ENCODE data around the gene OVCA2.
A peak's percentile ranks its signal among the peaks of the same experiment; 100 is the strongest.

OVCA2 gene

GRCh38 chr17:2041561-2042389, at the start of gene OVCA2:
Gene OVCA2 (plus strand): TSS chr17:2042022. CDS start chr17:2042048, 26 bp downstream.
- Mint-ChIP-seq H3K4me3 (peak within 1 kb of the TSS; percentile 86), H3K9me3 (no peaks in the 10 kb centered on the region), H3K4me1 (ENCODE audit: low read depth) (peaks cover 19% of the 10 kb centered on the region), H3K27ac (peak within 1 kb of the TSS; percentile 93), H3K36me3 (ENCODE audit: low read depth) (peaks cover 72% of the 10 kb centered on the region), H3K27me3 (no peaks in the 10 kb centered on the region)
- intact Hi-C loops (cut with micrococcal nuclease): no loop called here

- Mint-ChIP-seq H3K27ac (no peak overlapping the region), H3K27me3 (peaks cover 56% of the 10 kb centered on the region), H3K4me3 (no peak overlapping the region), H3K4me1 (ENCODE audit: low read depth) (no peaks in the 10 kb centered on the region), H3K9me3 (no peaks in the 10 kb centered on the region), H3K36me3 (ENCODE audit: low read depth) (no peaks in the 10 kb centered on the region)
- intact Hi-C loops (cut with micrococcal nuclease): no loop called here
Observed at GRCh38 chr17:1992541-1992940, 49.3 kb upstream of the OVCA2 start.

DNA sequence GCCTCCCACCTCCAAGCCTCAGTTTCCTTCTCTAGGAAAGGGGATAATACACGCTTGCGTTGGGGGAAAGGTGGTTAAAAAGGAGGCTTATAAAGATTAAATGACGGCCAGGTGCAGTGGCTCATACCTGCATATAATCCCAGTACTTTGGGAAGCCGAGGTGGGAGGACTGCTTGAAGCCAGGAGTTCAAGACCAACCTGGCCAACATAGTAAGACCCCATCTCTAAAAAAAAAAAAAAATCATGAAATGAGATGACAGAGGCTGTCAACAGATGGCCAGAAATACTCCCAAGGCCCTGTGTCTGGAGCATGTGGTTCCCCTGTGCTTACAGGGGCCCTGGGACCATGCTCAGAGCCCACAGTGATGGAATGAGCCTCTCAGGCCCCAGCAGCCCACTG, 47.1 kb upstream of the OVCA2 start:
- peaks cover 6% of the 10 kb centered on the region for H3K4me1 Mint-ChIP-seq (ENCODE audit: low read depth)
- peaks cover 59% of the 10 kb centered on the region for H3K27me3 Mint-ChIP-seq
- intact Hi-C loops (cut with micrococcal nuclease): no loop called here
- no peak overlapping the region for H3K4me3 Mint-ChIP-seq
- no peaks in the 10 kb centered on the region for H3K36me3 Mint-ChIP-seq (ENCODE audit: low read depth)
- H3K27ac Mint-ChIP-seq: no peak overlapping the region
- no peaks in the 10 kb centered on the region for H3K9me3 Mint-ChIP-seq

GRCh38 chr17:1995321-1995892, 46.4 kb upstream of the OVCA2 start:
- Mint-ChIP-seq H3K27ac (no peak overlapping the region), H3K27me3 (peaks cover 65% of the 10 kb centered on the region), H3K36me3 (ENCODE audit: low read depth) (no peaks in the 10 kb centered on the region), H3K9me3 (no peaks in the 10 kb centered on the region), H3K4me3 (no peak overlapping the region), H3K4me1 (ENCODE audit: low read depth) (peaks cover 10% of the 10 kb centered on the region)
- intact Hi-C loops (cut with micrococcal nuclease): no loop called here

- Mint-ChIP-seq H3K4me1 (ENCODE audit: low read depth) (peaks cover 10% of the 10 kb centered on the region), H3K27ac (no peak overlapping the region), H3K9me3 (no peaks in the 10 kb centered on the region), H3K27me3 (peaks cover 71% of the 10 kb centered on the region), H3K36me3 (ENCODE audit: low read depth) (no peaks in the 10 kb centered on the region), H3K4me3 (no peak overlapping the region)
- intact Hi-C loops (cut with micrococcal nuclease): no loop called here
Observed at GRCh38 chr17:1995907-1996799, 45.7 kb upstream of the OVCA2 start.

DNA sequence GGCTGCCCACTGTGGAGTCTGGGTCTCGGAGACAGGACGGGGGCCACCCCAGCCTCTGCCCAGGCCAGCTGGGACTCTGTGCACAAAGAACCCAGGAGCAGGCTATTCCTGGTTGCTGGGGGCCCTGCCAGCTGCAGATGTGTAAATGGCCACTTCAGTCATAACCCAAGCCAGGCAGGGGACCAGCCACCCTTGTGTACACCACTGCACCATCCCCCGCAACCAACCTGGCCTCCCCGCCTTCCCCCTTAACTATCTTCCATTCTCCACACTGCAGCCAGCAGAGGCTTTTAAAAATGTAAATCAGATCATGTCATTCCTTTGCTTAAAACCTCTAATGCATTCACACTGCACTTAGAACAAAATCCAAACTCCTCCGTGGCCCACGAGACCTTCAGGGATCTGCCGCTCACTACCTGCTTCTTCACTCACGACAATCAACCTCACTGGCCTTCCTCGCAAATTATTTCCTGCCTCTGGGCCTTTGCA, 45.0 kb upstream of the OVCA2 start:
- Mint-ChIP-seq H3K4me1 (ENCODE audit: low read depth) (peaks cover 10% of the 10 kb centered on the region), H3K27me3 (peaks cover 69% of the 10 kb centered on the region), H3K27ac (no peak overlapping the region), H3K4me3 (no peak overlapping the region), H3K9me3 (no peaks in the 10 kb centered on the region), H3K36me3 (ENCODE audit: low read depth) (no peaks in the 10 kb centered on the region)
- intact Hi-C loops (cut with micrococcal nuclease): no loop called here

GRCh38 chr17:1997289-1997926, 44.4 kb upstream of the OVCA2 start:
- intact Hi-C loops (cut with micrococcal nuclease): no loop called here
- Mint-ChIP-seq H3K27me3 (peaks cover 67% of the 10 kb centered on the region), H3K4me1 (ENCODE audit: low read depth) (peaks cover 10% of the 10 kb centered on the region), H3K27ac (no peak overlapping the region), H3K36me3 (ENCODE audit: low read depth) (no peaks in the 10 kb centered on the region), H3K4me3 (no peak overlapping the region), H3K9me3 (no peaks in the 10 kb centered on the region)

- Mint-ChIP-seq H3K4me3 (no peak overlapping the region), H3K27me3 (peaks cover 72% of the 10 kb centered on the region), H3K27ac (no peak overlapping the region), H3K4me1 (ENCODE audit: low read depth) (peaks cover 10% of the 10 kb centered on the region), H3K9me3 (no peaks in the 10 kb centered on the region), H3K36me3 (ENCODE audit: low read depth) (no peaks in the 10 kb centered on the region)
- intact Hi-C loops (cut with micrococcal nuclease): no loop called here
Observed at GRCh38 chr17:1997927-1998742, 43.7 kb upstream of the OVCA2 start.

DNA sequence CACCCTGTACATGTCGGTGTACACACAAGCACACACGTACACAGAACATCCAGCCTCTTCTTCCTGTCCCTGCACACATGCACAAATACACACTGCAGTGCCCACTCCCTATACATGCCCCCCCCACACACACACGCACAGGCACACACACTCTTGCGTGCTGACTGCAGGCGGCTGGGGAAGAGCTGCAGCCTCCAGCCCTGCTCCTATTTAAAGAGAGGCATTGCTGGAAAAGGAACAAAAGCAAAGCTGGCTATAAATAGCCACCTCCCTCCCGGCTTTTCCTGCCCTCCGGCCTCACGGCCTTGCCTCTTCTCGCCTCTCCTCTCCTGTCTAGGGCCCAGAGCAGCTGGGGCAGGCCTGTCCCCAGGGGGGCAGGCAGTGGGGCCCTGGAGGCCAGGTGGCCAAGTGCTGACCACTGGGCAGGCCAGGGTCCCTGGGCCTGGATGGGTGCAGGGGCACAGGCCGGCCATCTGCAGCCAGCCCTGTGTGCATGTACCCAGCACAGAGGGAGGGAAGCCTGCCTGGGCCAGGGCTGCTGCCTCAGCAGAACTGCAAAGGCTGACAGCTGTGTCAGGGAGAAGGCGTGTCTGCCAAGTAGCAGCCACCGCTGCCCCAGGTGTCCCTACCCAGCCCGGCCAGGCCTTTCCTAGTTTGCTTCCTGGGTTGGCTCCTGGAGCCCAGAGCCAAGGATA, 42.1 kb upstream of the OVCA2 start:
- no peak overlapping the region for H3K4me3 Mint-ChIP-seq
- H3K9me3 Mint-ChIP-seq: no peaks in the 10 kb centered on the region
- H3K36me3 Mint-ChIP-seq (ENCODE audit: low read depth): no peaks in the 10 kb centered on the region
- peaks cover 10% of the 10 kb centered on the region for H3K4me1 Mint-ChIP-seq (ENCODE audit: low read depth)
- H3K27me3 Mint-ChIP-seq: peaks cover 69% of the 10 kb centered on the region
- H3K27ac Mint-ChIP-seq: no peak overlapping the region
- intact Hi-C loops (cut with micrococcal nuclease): no loop called here

DNA sequence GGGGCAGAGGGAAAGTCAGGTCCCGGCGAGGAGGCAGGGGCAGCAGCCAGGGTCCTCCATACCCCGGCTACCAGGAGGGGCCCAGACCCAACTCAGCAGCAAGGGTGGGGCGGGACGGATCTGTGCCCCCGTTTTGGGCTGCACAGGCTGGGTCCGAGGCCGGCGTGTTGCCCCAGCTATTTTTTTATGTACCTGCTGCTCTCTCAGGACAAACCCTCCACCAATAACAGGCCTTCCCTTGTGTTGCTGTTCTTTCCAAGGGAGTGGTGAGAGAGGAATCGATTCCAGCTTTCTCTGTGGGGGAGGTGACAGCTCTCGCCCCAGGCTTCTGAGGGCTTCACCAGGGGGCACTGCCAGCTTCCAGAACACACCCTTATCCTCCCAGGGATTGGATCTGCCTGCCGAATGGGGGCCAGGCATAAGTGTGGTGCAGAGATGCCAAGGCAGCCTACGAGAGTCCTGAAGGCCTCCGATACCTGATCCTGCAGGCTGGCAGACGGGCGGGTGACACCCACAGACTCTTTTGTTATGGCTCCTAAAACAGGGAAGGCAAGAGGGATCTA, 39.0 kb upstream of the OVCA2 start:
- H3K4me3 Mint-ChIP-seq: no peak overlapping the region
- peak overlapping the region; percentile 31 for H3K27ac Mint-ChIP-seq
- intact Hi-C loops (cut with micrococcal nuclease): no loop called here
- peaks cover 10% of the 10 kb centered on the region for H3K4me1 Mint-ChIP-seq (ENCODE audit: low read depth)
- H3K36me3 Mint-ChIP-seq (ENCODE audit: low read depth): no peaks in the 10 kb centered on the region
- H3K27me3 Mint-ChIP-seq: peaks cover 43% of the 10 kb centered on the region
- H3K9me3 Mint-ChIP-seq: no peaks in the 10 kb centered on the region

DNA sequence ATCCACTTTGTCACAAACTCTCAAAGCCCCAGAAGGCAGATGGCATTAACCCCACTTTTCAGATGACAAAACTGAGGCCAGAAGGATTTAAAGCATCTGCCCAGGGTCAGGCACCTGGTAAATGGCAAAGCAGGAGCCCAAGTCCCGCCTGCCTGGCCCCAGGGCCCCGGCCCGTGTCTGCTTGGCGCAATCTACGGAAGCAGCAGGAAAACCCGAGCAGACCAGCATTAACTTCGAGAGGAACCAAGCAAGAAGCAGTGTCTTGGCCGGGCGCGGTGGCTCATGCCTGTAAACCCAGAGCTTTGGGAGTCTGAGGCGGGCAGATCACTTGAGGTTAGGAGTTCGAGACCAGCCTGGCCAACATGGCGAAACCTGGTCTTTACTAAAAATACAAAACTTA, 38.3 kb upstream of the OVCA2 start:
- intact Hi-C loops (cut with micrococcal nuclease): no loop called here
- H3K4me3 Mint-ChIP-seq: no peak overlapping the region
- H3K27ac Mint-ChIP-seq: peak overlapping the region; percentile 31

DNA sequence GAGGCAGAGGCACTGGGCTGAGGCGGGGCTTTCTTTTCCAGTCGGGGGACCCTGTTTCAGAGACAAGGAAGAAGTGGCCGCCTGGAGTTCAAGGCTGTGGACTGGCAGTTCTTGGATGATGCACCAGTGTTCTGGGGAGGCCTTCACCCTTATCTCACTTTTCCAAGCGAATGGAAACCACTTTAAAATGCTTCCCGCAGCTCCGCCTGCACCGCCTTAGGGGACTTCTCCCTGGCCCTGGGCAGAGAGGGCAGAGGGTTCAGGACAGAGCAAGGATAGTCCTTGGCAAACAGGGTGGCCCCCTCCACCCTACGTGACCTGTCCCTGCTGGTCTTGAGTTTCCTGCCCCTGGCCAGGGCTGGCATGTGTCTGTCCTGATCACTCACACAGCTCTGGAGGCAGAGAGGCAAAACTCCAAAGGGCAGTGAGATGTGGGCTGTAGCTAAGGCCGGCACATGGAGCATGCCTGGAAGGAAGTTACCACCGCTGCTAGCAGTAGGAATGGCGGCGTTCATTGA, 37.3 kb upstream of the OVCA2 start:
- no peak overlapping the region for H3K4me3 Mint-ChIP-seq
- H3K9me3 Mint-ChIP-seq: no peaks in the 10 kb centered on the region
- intact Hi-C loops (cut with micrococcal nuclease): no loop called here
- H3K4me1 Mint-ChIP-seq (ENCODE audit: low read depth): peaks cover 6% of the 10 kb centered on the region
- H3K36me3 Mint-ChIP-seq (ENCODE audit: low read depth): no peaks in the 10 kb centered on the region
- H3K27ac Mint-ChIP-seq: no peak overlapping the region
- peaks cover 37% of the 10 kb centered on the region for H3K27me3 Mint-ChIP-seq

More for the DNA sequence above, 38.3 kb upstream of the OVCA2 start:
- H3K36me3 Mint-ChIP-seq (ENCODE audit: low read depth): no peaks in the 10 kb centered on the region
- H3K9me3 Mint-ChIP-seq: no peaks in the 10 kb centered on the region
- H3K27me3 Mint-ChIP-seq: peaks cover 42% of the 10 kb centered on the region
- H3K4me1 Mint-ChIP-seq (ENCODE audit: low read depth): peaks cover 10% of the 10 kb centered on the region
